ENCODE results near the gene S100A10. TPM values are rescaled to one million over a fixed set of nuclear protein-coding genes. Genes with fewer than 3 reads are reported as not detected.

The S100A10 gene
- total RNA-seq, 4 donors from 2014 or later = 82.5 to 214 (median 105) TPM

GRCh38 chr1:151978922-151979321 lies 14.7 kb downstream of the S100A10 start:
- intact Hi-C loops (cut with DNase I) = no loop called here
- H3K36me3 ChIP-seq = peaks cover 12 to 33% (median 28%) of the 10 kb centered on the region in 4 donors
- TF ChIP-seq POLR2AphosphoS5 (IDR thresholded peaks at IDR 0.05) = no peak
- no peak for TF ChIP-seq EP300 (IDR thresholded peaks at IDR 0.05)
- no peak for TF ChIP-seq POLR2A (IDR thresholded peaks at IDR 0.05; ENCODE audit: low read depth)
- WGBS = 63% methylated on average over 5 of the region's 5 CpGs
- no peak overlapping the region for H3K27ac ChIP-seq (replicated peaks in 1 of 4)
- H3K27me3 ChIP-seq = no peaks in the 10 kb centered on the region
- peaks cover 12 to 34% (median 27%) of the 10 kb centered on the region in 4 donors for H3K4me1 ChIP-seq
- H3K9me3 ChIP-seq = no peaks in the 10 kb centered on the region
- H3K4me3 ChIP-seq = no peak overlapping the region
- DNase-seq (ENCODE audit: extremely low spot score) = no peak

DNA sequence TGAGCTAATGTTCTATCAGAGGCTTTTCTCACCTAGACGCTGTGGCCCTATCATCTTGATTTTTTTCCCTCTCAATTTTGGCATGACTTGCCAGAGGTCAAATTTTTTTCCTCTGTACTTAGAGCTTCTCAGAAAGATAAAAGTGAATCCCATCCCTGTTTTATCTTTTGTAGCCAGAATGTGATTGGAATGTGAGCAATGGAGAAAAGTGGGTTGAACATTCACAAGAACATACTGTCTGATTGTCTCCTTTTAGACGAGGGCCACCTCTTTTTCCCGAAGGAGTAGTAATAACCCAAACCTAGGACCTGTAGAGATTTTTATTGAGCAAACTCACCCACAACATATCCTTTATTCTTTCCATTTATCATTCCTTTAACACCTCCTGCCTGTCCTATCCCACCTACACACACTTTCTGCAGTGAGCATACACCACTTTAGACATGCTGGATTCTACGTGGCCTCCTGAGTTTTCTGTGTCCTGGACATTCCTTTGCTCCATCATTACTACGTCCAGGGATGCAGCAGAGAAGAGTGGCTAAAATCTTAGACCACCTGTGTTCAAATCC lies 15.9 kb downstream of the S100A10 start:
- H3K36me3 ChIP-seq = peaks cover 4 to 21% (median 16%) of the 10 kb centered on the region in 4 donors
- no peak for TF ChIP-seq POLR2A (IDR thresholded peaks at IDR 0.05; ENCODE audit: low read depth)
- TF ChIP-seq POLR2AphosphoS5 (IDR thresholded peaks at IDR 0.05) = no peak
- TF ChIP-seq EP300 (IDR thresholded peaks at IDR 0.05) = no peak
- no peak for TF ChIP-seq CTCF (IDR thresholded peaks at IDR 0.05)
- no peak overlapping the region for H3K27ac ChIP-seq (replicated peaks in 1 of 4)
- 78% methylated on average over 5 of the region's 5 CpGs for WGBS
- no peaks in the 10 kb centered on the region for H3K27me3 ChIP-seq
- no peak overlapping the region for H3K4me3 ChIP-seq
- DNase-seq (ENCODE audit: extremely low spot score) = no peak
- H3K9me3 ChIP-seq = no peaks in the 10 kb centered on the region
- H3K4me1 ChIP-seq = peaks cover 12 to 41% (median 33%) of the 10 kb centered on the region in 4 donors
- intact Hi-C loops (cut with DNase I) = no loop called here

- Histone ChIP-seq H3K4me1 (peaks cover 12 to 39% (median 36%) of the 10 kb centered on the region in 4 donors), H3K9me3 (no peaks in the 10 kb centered on the region), H3K36me3 (peaks cover 4 to 12% (median 8%) of the 10 kb centered on the region in 4 donors), H3K27ac (replicated peaks in 1 of 4) (no peak overlapping the region), H3K27me3 (no peaks in the 10 kb centered on the region), H3K4me3 (no peak overlapping the region)
- intact Hi-C loops (cut with DNase I) = no loop called here
- DNase-seq (ENCODE audit: extremely low spot score) = no peak
- TF ChIP-seq EP300 (IDR thresholded peaks at IDR 0.05) (no peak), CTCF (IDR thresholded peaks at IDR 0.05) (no peak), POLR2AphosphoS5 (IDR thresholded peaks at IDR 0.05) (no peak), POLR2A (IDR thresholded peaks at IDR 0.05; ENCODE audit: low read depth) (no peak)
- WGBS = 75% methylated on average over 3 of the region's 3 CpGs
Observed at GRCh38 chr1:151976858-151977257, 16.8 kb downstream of the S100A10 start.

DNA sequence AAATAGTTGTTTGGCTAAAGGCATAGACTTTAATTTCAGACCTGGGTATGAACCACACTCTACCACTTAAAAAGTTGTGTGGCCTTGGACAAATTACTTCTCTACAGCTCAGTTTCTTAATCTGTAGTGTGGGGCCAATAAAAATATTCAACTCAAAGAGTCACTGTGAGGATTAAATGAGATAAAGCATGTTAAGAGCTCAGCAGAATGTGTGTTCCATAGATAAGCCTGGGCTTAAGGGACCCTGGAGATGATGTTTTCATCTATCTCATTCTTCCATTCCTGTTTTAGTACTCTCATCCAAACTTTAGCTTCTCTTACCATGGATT lies 17.7 kb downstream of the S100A10 start:
- no peak for DNase-seq (ENCODE audit: extremely low spot score)
- no peak for TF ChIP-seq POLR2AphosphoS5 (IDR thresholded peaks at IDR 0.05)
- TF ChIP-seq CTCF (IDR thresholded peaks at IDR 0.05) = no peak
- no peak for TF ChIP-seq POLR2A (IDR thresholded peaks at IDR 0.05; ENCODE audit: low read depth)
- no peak for TF ChIP-seq EP300 (IDR thresholded peaks at IDR 0.05)
- Histone ChIP-seq H3K27ac (replicated peaks in 1 of 4) (no peak overlapping the region), H3K4me3 (no peak overlapping the region), H3K4me1 (peaks cover 8 to 34% (median 30%) of the 10 kb centered on the region in 4 donors), H3K36me3 (peaks cover 0 to 3% (median 1%) of the 10 kb centered on the region in 4 donors), H3K9me3 (no peaks in the 10 kb centered on the region), H3K27me3 (no peaks in the 10 kb centered on the region)
- intact Hi-C loops (cut with DNase I) = no loop called here

- Histone ChIP-seq H3K4me1 (peaks cover 5 to 29% (median 25%) of the 10 kb centered on the region in 4 donors), H3K27me3 (no peaks in the 10 kb centered on the region), H3K27ac (replicated peaks in 1 of 4) (no peak overlapping the region), H3K4me3 (no peak overlapping the region), H3K36me3 (no peaks in the 10 kb centered on the region), H3K9me3 (no peaks in the 10 kb centered on the region)
- intact Hi-C loops (cut with DNase I) = no loop called here
- TF ChIP-seq CTCF (IDR thresholded peaks at IDR 0.05) (no peak), POLR2AphosphoS5 (IDR thresholded peaks at IDR 0.05) (no peak), EP300 (IDR thresholded peaks at IDR 0.05) (no peak), POLR2A (IDR thresholded peaks at IDR 0.05; ENCODE audit: low read depth) (no peak)
- 94% methylated on average over 2 of the region's 2 CpGs for WGBS
- no peak for DNase-seq (ENCODE audit: extremely low spot score)
Observed at GRCh38 chr1:151975311-151976014, 18.2 kb downstream of the S100A10 start.
